HG03060 (cell line): ENCODE data around the gene FBN1.

Experiments
- ATAC-seq: cut with Tn5 transposase; IDR thresholded peaks from one replicate; pipeline ENCODE4 v1.9.1; 2021; ENCODE audit warnings: low read depth, moderate number of reproducible peaks; ENCODE audit not compliant: unreplicated experiment

The FBN1 gene

GRCh38 chr15:48653216-48653615 lies 7.7 kb upstream of the FBN1 start:
- no peak for ATAC-seq

- no peak for ATAC-seq
Measured at GRCh38 chr15:48652510-48653076, 7.1 kb upstream of the FBN1 start.

DNA sequence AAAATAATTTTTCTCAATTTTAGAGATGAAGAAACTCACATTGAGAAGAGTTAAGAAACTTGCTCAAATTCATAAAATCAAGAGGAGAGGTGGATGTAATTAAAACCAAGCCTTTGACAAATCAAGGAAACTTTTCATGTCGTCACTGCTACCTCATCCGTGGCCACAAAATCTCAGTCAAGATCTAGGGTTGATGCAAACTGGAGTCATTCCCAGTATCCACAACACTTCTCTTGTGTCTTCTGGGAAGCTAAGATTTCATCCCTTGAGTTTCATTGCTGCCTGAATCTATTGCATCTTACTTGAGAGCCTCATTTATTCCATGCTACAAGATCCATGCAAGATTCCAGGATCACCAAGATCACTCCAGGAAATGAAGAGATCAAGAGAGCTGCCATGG lies 5.4 kb upstream of the FBN1 start:
- ATAC-seq, result no peak

DNA sequence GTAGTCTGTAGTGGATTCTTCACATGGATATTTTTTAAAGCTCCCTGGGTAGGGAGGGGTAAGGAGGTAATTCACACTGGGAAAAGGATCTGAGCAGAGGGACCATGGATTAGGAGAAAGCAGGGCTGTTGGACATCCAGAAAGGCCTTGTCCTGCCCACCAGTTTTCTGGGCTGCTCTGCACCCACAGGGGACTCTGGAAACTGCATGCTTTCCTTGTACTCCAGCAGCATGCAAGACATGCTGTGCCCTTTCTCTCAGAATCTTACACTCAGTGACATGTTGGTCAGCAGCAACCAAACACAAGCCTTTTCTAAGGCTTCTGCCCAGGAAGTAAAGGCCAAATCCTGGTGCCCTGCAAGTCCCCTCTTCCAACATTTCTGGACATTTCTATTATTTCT lies 2.5 kb upstream of the FBN1 start:
- ATAC-seq, result no peak

DNA sequence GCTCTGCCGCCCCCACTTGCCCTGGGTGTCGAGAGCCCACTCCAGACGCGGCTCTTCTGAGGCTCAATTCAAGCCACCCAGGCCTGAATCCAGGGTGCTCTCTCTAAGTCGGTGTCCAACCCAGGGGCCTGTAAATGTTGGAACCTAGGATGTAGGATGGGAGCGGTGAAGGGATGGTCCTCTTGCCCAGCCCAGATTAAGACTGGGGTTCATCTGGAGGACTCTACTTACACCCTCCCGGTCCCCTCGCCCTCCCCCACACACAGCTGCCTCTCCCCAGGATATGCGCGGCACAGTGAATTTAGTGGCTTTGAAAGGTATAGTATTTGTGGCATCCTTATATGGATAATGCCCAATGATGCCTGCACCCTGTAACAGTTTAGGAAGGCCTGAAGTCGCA lies 822 bp upstream of the FBN1 start:
- ATAC-seq, result no peak

- no peak for ATAC-seq
Measured at GRCh38 chr15:48644827-48645557, 517 bp downstream of the FBN1 start.

DNA sequence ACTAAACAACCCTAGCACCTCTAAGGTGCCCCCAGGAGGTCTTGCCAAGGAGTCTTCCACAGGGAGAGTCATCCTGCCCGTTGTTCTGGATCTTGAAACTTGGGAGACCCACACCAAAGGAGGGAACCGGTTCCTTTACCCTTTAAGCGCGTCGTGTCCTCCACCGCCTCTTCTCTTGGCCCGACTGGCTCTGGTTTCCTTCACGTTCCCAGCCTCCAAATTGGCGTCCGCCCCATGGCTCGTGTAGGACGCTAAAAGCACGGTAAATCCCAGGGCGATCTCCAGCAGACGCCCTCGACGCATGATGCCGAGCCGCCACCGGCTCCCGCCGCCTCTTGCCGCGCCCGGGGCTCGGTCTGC lies 1.1 kb downstream of the FBN1 start:
- no peak for ATAC-seq

GRCh38 chr15:48643776-48644466 lies 1.6 kb downstream of the FBN1 start:
- no peak for ATAC-seq

GRCh38 chr15:48643206-48643605 lies 2.3 kb downstream of the FBN1 start:
- no peak for ATAC-seq

DNA sequence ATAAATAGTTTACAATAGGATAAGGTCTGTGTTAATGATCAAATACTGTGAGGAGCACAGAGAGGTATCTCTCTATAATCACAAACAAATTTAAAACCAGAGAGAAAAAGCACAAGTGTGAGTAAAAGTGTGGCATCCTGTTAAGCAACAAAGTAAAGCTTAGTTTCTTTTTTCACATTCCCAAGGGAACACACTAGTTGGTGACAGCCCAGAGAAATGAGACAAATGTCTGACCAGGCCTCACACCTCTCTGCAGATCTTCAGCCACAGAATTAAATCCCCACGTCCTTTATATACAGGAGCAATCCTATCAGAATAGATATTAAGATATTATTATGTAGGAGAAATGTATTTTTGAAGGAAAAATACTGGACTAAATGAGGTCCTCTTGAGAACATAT lies 2.7 kb downstream of the FBN1 start:
- ATAC-seq, result no peak

- peak; percentile 38 for ATAC-seq
Measured at GRCh38 chr15:48641416-48641815, 4.1 kb downstream of the FBN1 start.

DNA sequence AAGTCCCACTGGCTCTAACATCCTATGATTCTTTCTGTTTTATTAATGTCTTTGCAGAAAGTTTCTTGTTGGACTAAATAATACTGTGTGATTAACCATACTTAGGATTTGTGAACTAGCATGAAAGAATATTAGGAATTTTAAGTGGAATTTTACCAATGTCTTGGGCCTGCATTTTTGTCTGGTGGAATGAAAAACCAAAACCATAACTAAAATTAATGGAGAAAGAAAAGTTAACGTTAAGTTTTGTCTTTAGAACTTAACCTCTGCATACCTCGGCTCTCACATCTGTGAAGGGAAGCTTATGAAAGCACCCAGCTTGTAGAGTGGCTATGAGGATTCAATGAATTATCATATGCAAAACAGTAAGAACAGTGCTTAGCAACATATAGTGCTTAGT lies 6.5 kb downstream of the FBN1 start:
- no peak for ATAC-seq

DNA sequence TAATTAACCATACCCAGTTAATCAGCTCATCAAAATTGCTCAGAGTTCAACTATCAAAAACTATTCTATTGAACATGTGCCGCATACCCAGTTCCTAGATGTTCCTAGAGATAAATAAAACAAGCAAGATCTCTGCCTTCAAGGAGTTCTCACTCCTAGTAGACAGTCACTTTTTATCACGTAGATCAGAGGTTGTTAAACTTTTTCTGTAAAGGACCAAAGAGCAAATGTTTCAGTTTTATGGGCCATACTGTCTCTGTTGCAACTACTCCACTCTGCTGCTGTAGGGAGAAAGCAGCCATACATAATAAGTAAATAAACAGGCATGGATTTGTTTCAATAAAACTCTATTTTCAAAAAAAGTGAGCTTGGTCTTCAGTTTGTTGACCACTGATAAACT lies 7.9 kb downstream of the FBN1 start:
- ATAC-seq, result no peak

DNA sequence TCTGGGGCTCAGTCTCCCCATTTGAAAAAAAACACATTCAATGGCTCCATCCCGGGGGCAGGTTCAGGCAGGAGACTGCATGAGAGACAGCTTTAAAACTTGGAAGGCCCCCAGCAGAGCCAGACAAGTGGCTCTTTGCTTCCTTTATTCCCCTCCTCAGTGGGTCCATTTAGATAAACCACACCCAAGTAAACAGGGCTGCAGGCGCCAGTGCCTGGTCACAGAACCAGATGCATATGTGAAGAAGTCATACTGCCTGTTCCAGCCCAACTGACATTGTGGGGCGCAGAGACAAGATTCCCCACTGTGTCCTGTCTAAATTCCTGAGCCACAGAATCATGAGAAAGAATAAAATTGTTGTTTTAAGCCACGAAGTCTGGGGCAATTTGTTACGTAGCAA lies 9.0 kb downstream of the FBN1 start:
- no peak for ATAC-seq

DNA sequence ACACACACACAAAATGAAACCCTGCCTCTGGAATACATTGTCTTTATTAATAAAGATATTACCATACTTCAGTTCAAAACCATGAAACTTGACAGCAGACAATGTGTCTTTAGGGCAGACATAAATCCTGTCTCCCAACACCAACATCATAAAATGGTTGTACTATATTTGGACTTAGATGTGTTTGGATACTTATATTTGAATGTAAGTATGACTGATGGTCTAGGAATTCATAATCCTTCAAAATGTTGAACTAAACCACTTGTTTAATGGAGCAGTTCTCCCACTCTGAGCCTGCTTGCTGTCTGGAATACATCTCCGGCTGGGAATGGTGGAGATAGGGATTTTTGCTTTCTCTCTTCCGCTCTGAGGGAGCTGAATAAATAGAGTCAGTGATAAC lies 10.6 kb downstream of the FBN1 start:
- ATAC-seq, result no peak

GRCh38 chr15:48634096-48634495 lies 11.4 kb downstream of the FBN1 start:
- no peak for ATAC-seq

DNA sequence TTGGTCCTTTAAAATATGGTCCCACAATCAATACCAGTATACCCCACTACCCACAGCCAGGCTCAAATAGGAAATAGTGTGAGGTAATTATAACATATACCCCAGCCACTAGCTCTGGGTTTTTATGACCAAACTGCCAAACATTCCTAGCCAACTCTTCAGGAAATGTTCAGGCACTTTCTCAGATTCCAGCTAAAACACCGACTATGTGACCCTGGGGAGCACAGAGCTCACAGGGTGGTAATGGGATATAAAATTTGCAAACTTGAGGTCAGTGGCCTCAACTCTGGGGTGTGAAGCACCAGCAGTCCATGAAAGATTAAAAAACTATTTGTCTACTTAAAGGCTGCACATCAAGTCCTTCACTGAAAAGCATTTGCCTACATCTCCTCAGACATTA lies 12.9 kb downstream of the FBN1 start:
- no peak for ATAC-seq

GRCh38 chr15:48631176-48631770 lies 14.2 kb downstream of the FBN1 start:
- no peak for ATAC-seq

DNA sequence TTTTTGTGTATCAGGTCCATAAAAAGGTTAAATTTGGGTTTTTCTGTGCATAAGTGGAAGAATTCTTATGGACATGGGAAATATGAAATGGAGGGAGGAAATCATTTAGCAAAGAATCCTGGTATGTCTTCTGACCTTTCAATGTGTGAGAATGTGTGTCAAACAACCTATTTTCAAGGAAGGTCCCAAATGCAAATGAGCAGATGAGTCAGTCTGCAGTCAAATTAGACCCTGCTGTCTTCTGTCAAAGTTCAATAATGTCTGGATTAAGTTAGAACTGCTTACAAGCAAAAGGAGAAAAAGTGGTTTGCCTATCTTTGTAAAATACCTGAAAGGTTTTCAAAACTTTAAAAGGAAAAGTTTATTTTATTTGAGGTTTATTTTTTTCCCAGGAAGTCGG lies 15.3 kb downstream of the FBN1 start:
- no peak for ATAC-seq

DNA sequence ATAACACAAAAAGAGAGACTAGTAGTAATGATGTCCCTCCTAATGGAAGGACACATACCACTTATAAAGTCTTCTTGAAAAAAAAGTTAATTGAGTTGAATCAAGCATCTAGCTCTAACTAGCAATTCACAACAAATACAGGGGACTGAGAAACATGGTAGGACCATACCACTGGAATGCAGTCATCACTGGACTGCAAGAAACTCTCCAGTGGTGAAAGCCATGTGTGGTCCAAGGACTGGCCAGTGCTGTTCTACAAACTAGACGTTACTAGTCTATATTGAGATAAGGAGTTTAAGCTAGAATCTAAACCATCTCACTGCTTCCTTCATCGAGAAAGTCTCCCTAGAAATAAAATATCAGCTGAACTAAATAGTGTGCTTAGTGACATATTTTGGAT lies 16.7 kb downstream of the FBN1 start:
- ATAC-seq, result no peak

GRCh38 chr15:48627260-48627940 lies 18.1 kb downstream of the FBN1 start:
- ATAC-seq, result no peak
